Smooth muscle cell of the pulmonary artery (primary cell): ENCODE data around the gene DOHH. TPM values are rescaled to one million over a fixed set of nuclear protein-coding genes. Genes with fewer than 3 reads are reported as not detected.

Experiments used
- total RNA-seq: library from RNA; depleted of rRNA; stranded (reverse); fragments of >200 nt; gene quantifications from 2 replicates; pipeline ENCODE4 v1.2.3, GENCODE V29; 2014

The DOHH gene, protein sequence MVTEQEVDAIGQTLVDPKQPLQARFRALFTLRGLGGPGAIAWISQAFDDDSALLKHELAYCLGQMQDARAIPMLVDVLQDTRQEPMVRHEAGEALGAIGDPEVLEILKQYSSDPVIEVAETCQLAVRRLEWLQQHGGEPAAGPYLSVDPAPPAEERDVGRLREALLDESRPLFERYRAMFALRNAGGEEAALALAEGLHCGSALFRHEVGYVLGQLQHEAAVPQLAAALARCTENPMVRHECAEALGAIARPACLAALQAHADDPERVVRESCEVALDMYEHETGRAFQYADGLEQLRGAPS
- total RNA-seq = 9.4 and 14.8 TPM in 2 replicates

DNA sequence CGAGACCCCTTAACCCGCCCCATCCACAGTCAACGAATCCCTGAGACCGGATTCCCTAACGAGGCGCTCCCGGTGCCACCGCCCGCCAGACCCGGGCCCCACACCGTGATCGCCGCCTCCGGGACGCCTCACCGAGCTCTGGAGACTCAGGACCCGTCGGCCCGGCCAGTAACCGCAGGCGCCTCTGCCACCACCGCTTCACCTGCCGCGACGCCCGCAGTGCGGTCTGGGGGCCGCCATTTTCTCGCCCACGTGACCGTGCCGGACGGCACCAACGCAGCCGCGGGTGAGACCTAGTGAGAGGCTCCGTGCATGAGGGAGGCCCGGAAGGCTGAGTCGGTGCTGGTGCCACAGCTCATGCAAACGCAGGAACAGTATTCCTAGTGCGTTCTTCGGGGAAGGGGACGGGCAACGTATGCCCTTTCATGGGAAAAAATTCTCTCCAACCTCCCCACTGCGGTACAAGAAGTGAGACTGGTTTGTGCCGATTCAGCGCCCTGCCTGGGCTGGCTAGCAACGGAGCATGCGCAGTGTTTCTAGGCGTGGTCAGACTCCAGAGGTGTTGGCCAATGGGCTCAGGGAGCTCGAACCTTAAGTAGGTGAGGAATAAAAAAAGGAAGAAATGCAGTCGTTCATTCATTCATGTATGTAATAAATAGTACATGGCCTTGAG is at the start of gene DOHH:
TSS of gene DOHH (minus strand) at position 246 of the 673 bp plus-strand sequence. CDS start 3,860 bp downstream, outside the sequence.

DNA sequence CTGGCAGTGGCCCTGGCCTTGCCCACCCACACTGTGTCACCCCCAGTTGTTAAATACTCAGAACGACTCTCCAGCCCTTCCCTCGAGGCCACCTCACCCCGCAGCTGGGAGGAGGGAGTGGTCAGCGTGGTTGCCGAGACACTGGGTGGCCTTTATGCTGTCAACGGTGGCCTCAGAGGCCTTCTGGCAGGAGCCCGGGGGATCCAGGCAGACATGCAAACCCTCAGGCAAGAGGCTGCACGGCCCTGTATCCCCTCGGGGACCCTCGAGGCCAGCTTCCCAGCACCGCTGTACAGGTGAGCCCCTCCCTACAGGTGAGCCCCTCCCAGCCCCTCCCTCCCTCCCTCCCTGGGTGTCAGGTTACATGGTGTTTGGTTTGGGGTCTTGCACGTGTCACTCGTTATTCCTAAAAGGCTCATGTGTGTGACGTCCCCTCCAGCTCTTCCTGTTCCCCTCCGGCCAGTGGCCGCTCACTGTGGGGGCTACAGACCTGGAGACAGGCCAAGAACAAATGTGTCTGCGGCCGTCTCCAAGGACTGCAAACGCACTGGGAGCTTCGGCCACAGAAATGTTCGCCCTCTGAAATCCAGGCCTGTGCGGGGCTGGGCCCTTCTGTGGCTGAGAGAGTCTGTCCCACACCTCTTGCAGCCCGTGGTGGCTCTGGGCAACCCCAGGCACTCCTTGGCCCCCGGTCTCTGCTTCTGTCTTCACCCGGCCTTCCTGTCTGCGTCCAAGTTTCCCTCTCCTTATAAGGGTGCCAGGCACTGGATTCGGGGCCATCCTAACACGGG is 38.7 kb upstream of the DOHH start, which contains the start of gene TEKTIP1:
TSS of gene TEKTIP1 (plus strand) at position 210 of the 791 bp plus-strand sequence. CDS start at position 214, 4 bp downstream.

DNA sequence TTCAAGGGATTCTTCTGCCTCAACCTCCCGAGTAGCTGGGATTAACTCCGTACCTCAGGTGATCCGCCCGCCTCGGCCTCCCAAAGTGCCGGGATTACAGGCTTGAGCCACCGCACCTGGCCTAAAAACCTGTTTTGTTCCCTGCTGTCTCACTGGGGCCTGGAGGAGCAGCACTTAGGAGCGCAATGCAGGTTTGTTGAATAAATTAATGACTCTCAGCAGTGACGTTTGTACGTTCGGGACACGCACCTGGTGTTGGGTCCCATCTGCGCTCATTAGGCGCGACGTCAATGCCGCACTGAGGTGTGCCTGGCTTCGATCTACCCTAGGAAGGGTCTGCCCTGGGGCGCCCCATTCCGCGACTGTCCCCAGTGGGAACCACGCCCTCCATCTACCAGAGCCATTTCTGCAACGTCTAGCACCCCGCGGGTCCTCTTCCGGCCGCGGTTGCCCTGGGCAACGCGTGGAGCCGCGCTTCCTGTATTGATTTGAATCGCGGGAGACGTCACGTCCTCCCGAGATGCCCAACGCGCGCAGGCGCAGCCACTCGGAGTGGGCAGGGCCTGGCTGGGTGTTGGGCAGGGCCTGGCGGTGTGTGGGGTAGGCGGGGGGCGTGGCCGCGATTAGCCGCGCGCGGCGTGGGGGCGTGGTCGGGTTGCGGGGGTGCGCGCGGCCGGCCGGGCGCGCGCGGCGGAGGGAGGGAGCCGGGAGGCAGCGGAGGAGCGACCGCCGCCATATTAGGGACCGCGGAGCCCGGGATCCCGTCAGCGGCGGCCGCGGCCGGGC is 5.3 kb upstream of the DOHH start, which contains the start of gene FZR1:
TSS of gene FZR1 (plus strand) at position 714 of the 786 bp plus-strand sequence. CDS start 16,679 bp downstream, outside the sequence.

DNA sequence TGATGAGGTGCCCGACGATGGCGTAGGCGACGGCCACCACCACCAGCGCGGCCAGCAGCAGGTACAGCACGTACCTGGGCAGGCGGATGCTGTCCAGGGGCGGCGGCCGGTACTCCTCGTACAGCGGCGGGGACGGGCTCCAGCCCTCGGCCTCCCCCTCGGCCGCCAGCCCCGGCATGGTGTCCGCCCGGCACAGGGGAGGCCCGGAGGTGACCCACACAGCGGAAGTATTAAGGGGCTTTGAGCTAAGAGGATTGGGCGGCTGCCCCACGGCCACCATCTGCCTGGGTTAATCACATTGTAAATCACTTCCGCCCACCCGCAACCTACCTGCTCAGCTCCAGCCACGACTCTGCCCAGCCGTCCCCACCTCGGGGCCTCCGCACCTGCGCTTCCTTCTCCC is 17.2 kb downstream of the DOHH start, which contains the start of gene SMIM44:
TSS of gene SMIM44 (minus strand) at position 216 of the 403 bp plus-strand sequence. CDS start at position 178, 38 bp downstream.

DNA sequence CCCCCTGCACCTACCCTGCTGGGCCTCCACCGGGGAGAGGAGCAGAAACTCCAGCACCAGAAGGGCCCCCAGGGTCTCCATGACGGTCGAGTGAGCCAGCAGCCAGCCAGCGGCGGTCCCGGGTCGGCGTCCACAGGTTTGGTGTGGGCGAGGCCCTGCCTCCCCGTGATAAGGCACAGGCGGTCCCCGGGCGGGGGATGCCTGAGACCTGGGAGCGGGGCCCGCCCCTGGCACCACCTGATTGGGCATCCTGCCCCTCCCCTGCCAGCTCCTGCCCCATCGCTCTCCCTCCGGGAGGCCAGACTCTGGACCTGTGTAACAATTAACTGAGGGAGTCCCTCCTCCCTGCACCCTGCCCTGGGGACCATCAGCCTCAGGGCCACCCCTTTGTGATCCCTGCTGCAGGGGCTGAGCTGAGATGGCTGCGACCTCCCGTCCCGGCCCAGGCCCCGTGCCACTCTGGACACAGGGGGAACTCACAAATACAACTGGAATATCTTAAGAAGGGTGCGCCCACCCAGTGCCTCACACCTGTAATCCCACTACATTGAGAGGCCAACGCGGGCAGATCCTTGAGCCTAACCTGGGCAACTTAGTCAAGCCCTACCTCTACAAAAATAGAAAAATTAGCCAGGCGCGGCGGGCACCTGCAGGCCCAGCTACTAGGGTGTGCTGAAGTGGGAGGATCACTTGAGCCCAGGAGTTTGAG is 19.9 kb downstream of the DOHH start, which contains the start of gene SMIM24:
TSS of gene SMIM24 (minus strand) at position 143 of the 709 bp plus-strand sequence. CDS start at position 81, 62 bp downstream.

Other genes with a start within 250 kb of the DOHH start
- 91.9 and 101 TPM in 2 replicates for gene NFIC, start 134.1 kb downstream of the DOHH start, total RNA-seq
- gene SMIM24, start 20.1 kb downstream of the DOHH start, total RNA-seq = not detected in 2 replicates
- gene SMIM44, start 17.2 kb downstream of the DOHH start, total RNA-seq = not detected in 2 replicates
- 36.6 and 40.1 TPM in 2 replicates for gene FZR1, start 5.6 kb upstream of the DOHH start, total RNA-seq
- 0.20 TPM in 1 of 2 replicates, not detected in the other for gene TEKTIP1, start 38.5 kb upstream of the DOHH start, total RNA-seq
- gene MFSD12, start 56.9 kb upstream of the DOHH start, total RNA-seq = 108 and 163 TPM in 2 replicates
- gene HMG20B, start 72.3 kb upstream of the DOHH start, total RNA-seq = 58.3 and 59.0 TPM in 2 replicates
- 0.07 and 0.10 TPM in 2 replicates for gene GIPC3, start 84.8 kb upstream of the DOHH start, total RNA-seq
- gene TBXA2R, start 106.2 kb upstream of the DOHH start, total RNA-seq = 2.9 and 3.0 TPM in 2 replicates
- gene CACTIN, start 126.1 kb upstream of the DOHH start, total RNA-seq = 21.6 and 26.9 TPM in 2 replicates
- 55.1 and 85.5 TPM in 2 replicates for gene PIP5K1C, start 199.8 kb upstream of the DOHH start, total RNA-seq
- gene TJP3, start 207.7 kb upstream of the DOHH start, total RNA-seq = not detected in 2 replicates